ENCODE measurements around the gene ZNF407. TPM values are rescaled to one million over a fixed set of nuclear protein-coding genes. Genes with fewer than 3 reads are reported as not detected.

ZNF407 gene
- polyA plus RNA-seq, 1 experiment = 5.8 TPM

DNA sequence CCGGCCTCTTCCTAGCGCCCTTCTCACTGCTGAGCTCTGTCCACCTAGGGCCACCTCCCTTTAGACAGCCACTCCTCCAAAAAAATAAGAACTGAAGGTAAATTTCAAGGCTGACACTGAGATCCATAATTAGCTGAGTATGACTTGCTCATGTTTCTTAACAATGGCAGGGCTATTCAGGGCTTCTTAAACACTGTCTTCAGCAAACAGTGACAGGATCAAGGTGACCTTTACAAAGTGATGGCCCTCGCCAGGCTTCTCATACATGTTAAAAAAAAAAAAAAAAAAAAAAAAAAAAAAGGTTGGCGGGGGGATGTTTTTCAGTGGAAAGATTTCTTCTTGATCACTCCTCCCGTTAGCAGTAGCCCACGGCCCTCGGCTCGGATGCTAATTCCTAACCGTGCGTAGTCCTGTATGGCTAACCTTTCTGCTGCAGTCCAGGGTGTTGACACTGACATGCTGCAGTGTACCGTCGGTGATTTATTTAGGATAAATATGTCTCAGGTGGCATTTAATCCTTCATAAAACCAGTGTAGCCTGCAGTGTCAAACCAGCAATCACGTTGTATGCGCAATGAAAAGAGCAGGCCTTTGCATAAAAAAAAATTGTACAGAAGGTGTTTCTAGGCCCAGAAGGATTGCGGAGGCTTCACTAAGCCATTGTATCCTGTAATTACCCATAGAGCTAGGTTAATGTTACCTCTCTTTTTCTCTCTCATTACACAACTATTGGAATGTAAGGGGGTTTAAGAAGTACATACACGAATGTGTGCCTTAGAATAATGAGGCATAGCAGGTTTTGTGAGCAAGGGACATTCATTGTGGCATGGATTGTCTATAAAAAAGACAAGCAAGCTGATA, 468.6 kb downstream of the ZNF407 start:
- TF ChIP-seq, protein P1, sequence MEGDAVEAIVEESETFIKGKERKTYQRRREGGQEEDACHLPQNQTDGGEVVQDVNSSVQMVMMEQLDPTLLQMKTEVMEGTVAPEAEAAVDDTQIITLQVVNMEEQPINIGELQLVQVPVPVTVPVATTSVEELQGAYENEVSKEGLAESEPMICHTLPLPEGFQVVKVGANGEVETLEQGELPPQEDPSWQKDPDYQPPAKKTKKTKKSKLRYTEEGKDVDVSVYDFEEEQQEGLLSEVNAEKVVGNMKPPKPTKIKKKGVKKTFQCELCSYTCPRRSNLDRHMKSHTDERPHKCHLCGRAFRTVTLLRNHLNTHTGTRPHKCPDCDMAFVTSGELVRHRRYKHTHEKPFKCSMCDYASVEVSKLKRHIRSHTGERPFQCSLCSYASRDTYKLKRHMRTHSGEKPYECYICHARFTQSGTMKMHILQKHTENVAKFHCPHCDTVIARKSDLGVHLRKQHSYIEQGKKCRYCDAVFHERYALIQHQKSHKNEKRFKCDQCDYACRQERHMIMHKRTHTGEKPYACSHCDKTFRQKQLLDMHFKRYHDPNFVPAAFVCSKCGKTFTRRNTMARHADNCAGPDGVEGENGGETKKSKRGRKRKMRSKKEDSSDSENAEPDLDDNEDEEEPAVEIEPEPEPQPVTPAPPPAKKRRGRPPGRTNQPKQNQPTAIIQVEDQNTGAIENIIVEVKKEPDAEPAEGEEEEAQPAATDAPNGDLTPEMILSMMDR (IDR thresholded peaks at IDR 0.05; ENCODE audit: low read depth, low read length) = no peak
- POLR2A ChIA-PET = interaction anchor here (0.7 kb wide), 1 partner anchor 414 kb away, joined by 8 read pairs; no protein-coding TSS in a partner anchor
- peaks cover 3% of the 10 kb centered on the region; the same call in 1 of the 2 replicates for H3K9me3 ChIP-seq (ENCODE audit: control insufficient read depth, insufficient read depth, low read length)
- H3K27me3 ChIP-seq (ENCODE audit: control insufficient read depth, insufficient read depth, low read length) = no peaks in the 10 kb centered on the region
- no peak for DNase-seq (ENCODE audit: low read depth, low spot score)
- H3K27ac ChIP-seq (ENCODE audit: low read depth, low read length) = no peak overlapping the region
- CTCF ChIA-PET = interaction anchor here (0.8 kb wide), 1 partner anchor 10 kb away, joined by 4 read pairs; no protein-coding TSS in a partner anchor
- no peak overlapping the region for H3K4me3 ChIP-seq (ENCODE audit: low read depth, low read length)

DNA sequence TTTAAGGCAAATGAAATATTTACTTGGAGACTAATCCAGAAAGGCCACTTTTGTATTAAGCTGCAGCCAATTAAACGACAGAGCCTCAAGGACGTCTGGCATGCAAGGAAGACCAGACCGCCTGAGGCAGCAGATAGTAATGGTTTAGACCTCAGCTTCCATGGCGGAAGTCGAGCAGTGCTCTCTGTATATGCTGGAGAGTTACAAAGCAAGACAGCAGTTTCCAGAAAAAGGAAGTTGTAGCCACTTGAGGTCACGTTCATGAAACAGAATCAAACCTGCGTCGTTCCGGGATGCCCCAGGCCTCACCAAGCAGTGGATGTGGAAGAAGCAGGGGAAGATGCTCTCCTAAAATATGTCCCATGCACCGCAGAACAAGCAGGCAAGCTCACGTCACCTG, 469.3 kb downstream of the ZNF407 start:
- POLR2A ChIA-PET = no interaction called here
- Histone ChIP-seq H3K27me3 (ENCODE audit: control insufficient read depth, insufficient read depth, low read length) (no peaks in the 10 kb centered on the region), H3K4me3 (ENCODE audit: low read depth, low read length) (no peak overlapping the region), H3K27ac (ENCODE audit: low read depth, low read length) (no peak overlapping the region), H3K9me3 (ENCODE audit: control insufficient read depth, insufficient read depth, low read length) (peaks cover 7% of the 10 kb centered on the region; the same call in 1 of the 2 replicates)
- no peak for DNase-seq (ENCODE audit: low read depth, low spot score)
- TF ChIP-seq, protein P1 (IDR thresholded peaks at IDR 0.05; ENCODE audit: low read depth, low read length) = no peak
- CTCF ChIA-PET = interaction anchor here (0.8 kb wide), 1 partner anchor 10 kb away, joined by 4 read pairs; no protein-coding TSS in a partner anchor

GRCh38 chr18:75067996-75068645, 470.5 kb downstream of the ZNF407 start:
- TF ChIP-seq, protein P1 (IDR thresholded peaks at IDR 0.05; ENCODE audit: low read depth, low read length) = no peak
- ChIA-PET CTCF (interaction anchor here (0.6 kb wide), 1 partner anchor 517 kb away, joined by 4 read pairs; no protein-coding TSS in a partner anchor), POLR2A (no interaction called here)
- peaks cover 14% of the 10 kb centered on the region; the same call in 1 of the 2 replicates for H3K9me3 ChIP-seq (ENCODE audit: control insufficient read depth, insufficient read depth, low read length)
- H3K27ac ChIP-seq (ENCODE audit: low read depth, low read length) = no peak overlapping the region
- no peak for DNase-seq (ENCODE audit: low read depth, low spot score)
- H3K4me3 ChIP-seq (ENCODE audit: low read depth, low read length) = no peak overlapping the region
- no peaks in the 10 kb centered on the region for H3K27me3 ChIP-seq (ENCODE audit: control insufficient read depth, insufficient read depth, low read length)

- POLR2A ChIA-PET = no interaction called here
- Histone ChIP-seq H3K9me3 (ENCODE audit: control insufficient read depth, insufficient read depth, low read length) (peaks cover 19% of the 10 kb centered on the region), H3K27me3 (ENCODE audit: control insufficient read depth, insufficient read depth, low read length) (no peaks in the 10 kb centered on the region), H3K4me3 (ENCODE audit: low read depth, low read length) (no peak overlapping the region), H3K27ac (ENCODE audit: low read depth, low read length) (no peak overlapping the region)
- DNase-seq (ENCODE audit: low read depth, low spot score) = no peak
- TF ChIP-seq, protein P1 (IDR thresholded peaks at IDR 0.05; ENCODE audit: low read depth, low read length) = no peak
- CTCF ChIA-PET = interaction anchor here (0.6 kb wide), 1 partner anchor 517 kb away, joined by 4 read pairs; no protein-coding TSS in a partner anchor
Observed at GRCh38 chr18:75068682-75069435, 471.2 kb downstream of the ZNF407 start.
